ENCODE results near the gene SH3RF1.
"Not testable (repeated sequence)": the region's sequence is repeated elsewhere in the genome, so short reads cannot be mapped to it uniquely, and the experiment has no call there.

SH3RF1 gene

GRCh38 chr4:169179609-169180521 lies 90.9 kb downstream of the SH3RF1 start:
- no peak for DNase-seq (ENCODE audit: low spot score)

GRCh38 chr4:169178092-169178491 lies 92.7 kb downstream of the SH3RF1 start:
- not testable (repeated sequence) for DNase-seq (ENCODE audit: low spot score)

More at GRCh38 chr4:169179609-169180521, 90.9 kb downstream of the SH3RF1 start:
- TF ChIP-seq CTCF (IDR thresholded peaks at IDR 0.05; ENCODE audit: extremely low read depth, missing control alignments) = no peak

- no peak for TF ChIP-seq CTCF (IDR thresholded peaks at IDR 0.05; ENCODE audit: extremely low read depth, missing control alignments)
- DNase-seq (ENCODE audit: low spot score) = no peak
These were observed 95.3 kb downstream of the SH3RF1 start for GRCh38 chr4:169175476-169175875.

GRCh38 chr4:169175035-169175434 lies 95.7 kb downstream of the SH3RF1 start:
- TF ChIP-seq CTCF (IDR thresholded peaks at IDR 0.05; ENCODE audit: extremely low read depth, missing control alignments) = no peak
- DNase-seq (ENCODE audit: low spot score) = no peak

GRCh38 chr4:169174247-169174646 lies 96.5 kb downstream of the SH3RF1 start:
- no peak for TF ChIP-seq CTCF (IDR thresholded peaks at IDR 0.05; ENCODE audit: extremely low read depth, missing control alignments)
- no peak for DNase-seq (ENCODE audit: low spot score)

- TF ChIP-seq CTCF (IDR thresholded peaks at IDR 0.05; ENCODE audit: extremely low read depth, missing control alignments) = no peak
- DNase-seq (ENCODE audit: low spot score) = peak; percentile 18
These were observed 102.5 kb downstream of the SH3RF1 start for GRCh38 chr4:169167957-169168858.

- no peak for DNase-seq (ENCODE audit: low spot score)
- no peak for TF ChIP-seq CTCF (IDR thresholded peaks at IDR 0.05; ENCODE audit: extremely low read depth, missing control alignments)
These were observed 105.9 kb downstream of the SH3RF1 start for GRCh38 chr4:169164669-169165415.

Measured in GM20000 (cell line).